NCI-H2196 treated with DMSO at 0.1 percent for 48 hours (cell line): ENCODE data around the gene SPAG6.

ENCODE experiments used
- DNase-seq: peaks from one replicate; lab custom pipeline; 2025; ENCODE audit not compliant: unreplicated experiment; lab: John Stamatoyannopoulos, UW

SPAG6 gene

GRCh38 chr10:22458272-22459038 is 113.2 kb downstream of the SPAG6 start:
- no peak for DNase-seq

GRCh38 chr10:22459496-22459895 is 114.2 kb downstream of the SPAG6 start:
- DNase-seq, result no peak

- DNase-seq, result no peak
Observed at GRCh38 chr10:22460101-22460500, 114.8 kb downstream of the SPAG6 start.

GRCh38 chr10:22460531-22461403 is 115.5 kb downstream of the SPAG6 start:
- DNase-seq, result no peak

- no peak for DNase-seq
Observed at GRCh38 chr10:22461891-22462290, 116.6 kb downstream of the SPAG6 start.

GRCh38 chr10:22463255-22463654 is 118.0 kb downstream of the SPAG6 start:
- DNase-seq, result no peak

- no peak for DNase-seq
Observed at GRCh38 chr10:22464966-22465629, 119.8 kb downstream of the SPAG6 start.

GRCh38 chr10:22466763-22467334 is 121.6 kb downstream of the SPAG6 start:
- DNase-seq, result no peak
